NT2/D1 (cell line): ENCODE data around the gene CCDC60.

Experiments
- DNase-seq: peaks from one replicate; pipeline ENCODE4 v3.0.0-alpha.2; 2011; ENCODE audit warnings: low read depth, low spot score
- H3K27me3 ChIP-seq: 2 replicates; pipeline ENCODE4 v1.6.0; 2011; ENCODE audit warnings: mild to moderate bottlenecking; ENCODE audit not compliant: insufficient read length, insufficient read depth
- H3K36me3 ChIP-seq: 2 replicates; pipeline ENCODE4 v1.6.1; 2011; ENCODE audit warnings: mild to moderate bottlenecking, low read length, mixed read lengths; ENCODE audit not compliant: insufficient read depth, insufficient read length
- H3K4me1 ChIP-seq: 2 replicates; pipeline ENCODE4 v1.5.1; 2011; ENCODE audit not compliant: insufficient read depth, insufficient read length
- H3K4me3 ChIP-seq: 2 replicates; pipeline ENCODE4 v1.5.1; 2011; ENCODE audit warnings: low read depth; ENCODE audit not compliant: insufficient read length
- H3K9ac ChIP-seq: 2 replicates; pipeline ENCODE4 v1.6.0; 2011; ENCODE audit warnings: low read depth; ENCODE audit not compliant: insufficient read length
- H3K9me3 ChIP-seq: 2 replicates; pipeline ENCODE4 v1.5.1; 2011; ENCODE audit warnings: mild to moderate bottlenecking, low read length; ENCODE audit not compliant: insufficient read depth
- SUZ12 ChIP-seq: IDR thresholded peaks from 2 replicates; pipeline ENCODE4 v1.6.1; 2011; ENCODE audit not compliant: insufficient read length, insufficient read depth; ENCODE audit errors: extremely low read depth
- YY1 ChIP-seq: IDR thresholded peaks from 2 replicates; pipeline ENCODE4 v1.6.1; 2011; ENCODE audit not compliant: insufficient read length, insufficient read depth
- ZNF274 ChIP-seq: IDR thresholded peaks from 2 replicates; pipeline ENCODE4 v1.6.1; 2011; ENCODE audit warnings: mild to moderate bottlenecking, low read depth, low read length

Gene CCDC60

DNA sequence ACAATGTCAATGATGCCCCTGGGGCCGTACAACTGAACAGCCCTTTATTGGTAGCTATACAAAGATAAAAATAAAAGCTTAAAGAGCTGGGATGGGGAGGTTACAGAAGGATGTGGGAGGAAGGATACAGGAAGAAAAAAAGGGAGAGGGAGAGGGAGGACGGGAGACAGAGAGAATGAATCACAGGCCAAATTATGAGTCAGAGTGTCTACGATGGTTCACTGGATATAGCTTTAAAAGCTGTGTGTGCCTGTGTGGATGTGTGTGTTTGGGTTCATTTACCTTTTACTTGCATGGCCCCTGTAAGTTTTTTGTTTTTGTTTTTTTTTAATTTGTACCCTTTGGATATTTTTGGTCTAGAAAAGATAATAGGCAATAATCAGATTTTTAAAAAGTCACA is 111.9 kb downstream of the CCDC60 start:
- DNase-seq: no peak
- no peak overlapping the region for H3K4me3 ChIP-seq
- H3K36me3 ChIP-seq: no peaks in the 10 kb centered on the region
- no peak for TF ChIP-seq SUZ12
- no peak for TF ChIP-seq YY1
- no peak for TF ChIP-seq ZNF274
- H3K27me3 ChIP-seq: no peaks in the 10 kb centered on the region
- no peaks in the 10 kb centered on the region for H3K9me3 ChIP-seq
- H3K9ac ChIP-seq: no peak overlapping the region
- no peaks in the 10 kb centered on the region for H3K4me1 ChIP-seq

DNA sequence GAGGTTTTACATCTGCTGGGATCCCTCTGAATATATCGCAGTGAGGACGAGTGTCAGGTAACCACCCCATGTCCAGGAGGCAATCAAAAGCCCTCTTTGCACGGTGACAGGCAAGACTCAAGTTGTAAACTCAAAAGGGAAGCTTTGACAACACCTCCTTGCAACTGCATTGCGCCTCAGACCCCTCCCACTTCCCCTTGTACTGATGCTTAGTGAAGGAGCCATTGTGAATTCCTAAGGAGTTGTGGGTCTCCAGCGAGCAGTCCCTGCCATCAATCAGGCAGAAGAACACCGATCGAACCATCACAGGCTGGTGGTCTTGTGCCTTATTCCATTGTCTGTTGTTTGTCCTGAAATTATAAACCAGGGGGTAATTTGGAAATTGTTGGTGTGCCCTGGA is 112.6 kb downstream of the CCDC60 start:
- DNase-seq: no peak
- Histone ChIP-seq H3K4me1 (no peaks in the 10 kb centered on the region), H3K9me3 (no peaks in the 10 kb centered on the region), H3K36me3 (no peaks in the 10 kb centered on the region), H3K27me3 (no peaks in the 10 kb centered on the region), H3K4me3 (no peak overlapping the region), H3K9ac (no peak overlapping the region)
- TF ChIP-seq YY1 (no peak), SUZ12 (no peak), ZNF274 (no peak)

DNA sequence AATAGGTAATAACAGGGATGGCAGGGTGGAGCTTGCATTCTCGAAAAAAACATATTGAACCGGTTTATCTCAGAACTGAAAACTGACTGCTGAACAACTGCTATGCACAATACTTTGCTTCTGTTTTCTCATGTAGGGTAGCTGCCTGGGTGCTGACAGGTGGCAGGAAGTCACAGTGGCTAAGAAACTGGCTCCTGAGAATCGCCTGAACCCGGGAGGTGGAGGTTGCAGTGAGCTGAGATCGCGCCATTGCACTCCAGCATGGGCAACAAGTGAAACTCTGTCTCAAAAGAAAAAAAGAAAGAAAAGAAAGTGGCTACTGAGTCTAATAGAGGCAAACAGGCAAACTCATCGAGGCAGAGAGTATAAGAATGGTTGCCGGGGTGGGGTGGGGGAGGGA is 113.1 kb downstream of the CCDC60 start:
- Histone ChIP-seq H3K36me3 (no peaks in the 10 kb centered on the region), H3K4me3 (no peak overlapping the region), H3K27me3 (no peaks in the 10 kb centered on the region), H3K9me3 (no peaks in the 10 kb centered on the region), H3K4me1 (no peaks in the 10 kb centered on the region), H3K9ac (no peak overlapping the region)
- no peak for DNase-seq
- TF ChIP-seq SUZ12 (no peak), ZNF274 (no peak), YY1 (no peak)

DNA sequence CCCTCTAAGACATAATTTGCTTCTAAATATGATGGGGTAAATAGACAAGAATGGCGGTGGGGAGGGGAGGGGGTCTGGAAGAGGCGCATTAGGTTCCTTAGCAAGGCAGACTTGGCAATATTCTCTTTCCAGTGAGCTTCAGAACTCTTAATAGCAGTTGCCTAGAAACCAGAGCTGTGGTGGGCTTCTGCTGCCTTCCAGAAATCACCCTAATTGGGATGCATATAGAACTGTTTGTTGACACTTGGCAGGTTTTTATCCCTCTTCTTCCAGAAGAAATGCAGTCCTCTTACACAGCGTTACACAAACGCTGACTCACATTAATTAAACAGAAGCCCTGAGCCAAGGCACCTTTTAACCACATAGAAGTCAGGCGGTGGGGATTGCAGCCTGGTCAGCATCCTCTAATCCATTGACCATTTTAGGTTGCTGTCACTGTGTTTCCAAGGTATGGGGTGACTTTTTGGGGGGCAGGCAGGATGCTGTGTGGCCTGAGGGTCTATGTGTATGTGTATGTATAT is 114.1 kb downstream of the CCDC60 start:
- no peaks in the 10 kb centered on the region for H3K36me3 ChIP-seq
- H3K27me3 ChIP-seq: no peaks in the 10 kb centered on the region
- no peak overlapping the region for H3K4me3 ChIP-seq
- no peak overlapping the region for H3K9ac ChIP-seq
- no peaks in the 10 kb centered on the region for H3K9me3 ChIP-seq
- TF ChIP-seq YY1: no peak
- no peak for TF ChIP-seq ZNF274
- no peak for TF ChIP-seq SUZ12
- no peaks in the 10 kb centered on the region for H3K4me1 ChIP-seq
- DNase-seq: no peak

DNA sequence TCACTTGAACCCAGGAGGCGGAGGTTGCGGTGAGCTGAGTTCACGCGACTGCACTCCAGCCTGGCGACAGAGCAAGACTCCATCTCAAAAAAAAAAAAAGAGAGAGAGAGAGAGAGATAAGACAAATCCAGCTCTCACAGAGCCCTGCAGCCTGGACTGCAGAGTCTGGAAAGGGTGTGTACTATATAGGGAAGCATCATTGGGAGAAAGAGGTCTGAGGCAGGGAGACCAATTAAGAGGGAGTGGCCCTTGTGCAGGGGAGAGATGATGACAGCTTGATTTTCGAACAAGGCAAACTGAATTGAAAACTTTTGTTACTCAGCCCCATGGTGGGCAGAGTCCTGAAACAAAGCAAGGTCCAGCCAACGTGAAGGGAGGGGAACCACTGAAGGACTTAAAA is 116.2 kb downstream of the CCDC60 start:
- no peaks in the 10 kb centered on the region for H3K36me3 ChIP-seq
- DNase-seq: no peak
- TF ChIP-seq SUZ12 (no peak), YY1 (no peak), ZNF274 (no peak)
- H3K4me1 ChIP-seq: no peaks in the 10 kb centered on the region
- H3K27me3 ChIP-seq: no peaks in the 10 kb centered on the region
- H3K9me3 ChIP-seq: no peaks in the 10 kb centered on the region
- no peak overlapping the region for H3K9ac ChIP-seq
- no peak overlapping the region for H3K4me3 ChIP-seq

DNA sequence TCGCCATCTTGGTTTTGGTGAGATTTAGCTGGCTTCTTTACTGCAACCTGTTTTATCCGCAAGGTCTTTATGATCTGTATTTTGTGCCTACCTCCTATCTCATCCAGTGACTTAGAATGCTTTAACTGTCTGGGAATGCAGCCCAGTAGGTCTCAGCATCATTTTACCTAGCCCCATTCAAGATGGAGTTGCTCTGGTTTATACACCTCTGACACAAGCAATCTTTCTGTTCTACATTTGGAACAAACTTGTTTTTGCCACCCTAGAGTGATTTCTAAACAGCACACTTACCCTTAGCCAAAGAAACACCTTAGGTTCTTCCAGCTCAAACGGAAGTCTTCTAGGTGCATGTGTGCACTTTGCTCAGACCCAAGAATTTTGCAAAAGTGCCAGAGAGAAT is 122.3 kb downstream of the CCDC60 start:
- DNase-seq: no peak
- Histone ChIP-seq H3K27me3 (no peaks in the 10 kb centered on the region), H3K36me3 (no peaks in the 10 kb centered on the region), H3K9me3 (peaks cover 14% of the 10 kb centered on the region), H3K9ac (no peak overlapping the region), H3K4me3 (no peak overlapping the region), H3K4me1 (no peaks in the 10 kb centered on the region)
- TF ChIP-seq YY1 (no peak), ZNF274 (no peak), SUZ12 (no peak)

DNA sequence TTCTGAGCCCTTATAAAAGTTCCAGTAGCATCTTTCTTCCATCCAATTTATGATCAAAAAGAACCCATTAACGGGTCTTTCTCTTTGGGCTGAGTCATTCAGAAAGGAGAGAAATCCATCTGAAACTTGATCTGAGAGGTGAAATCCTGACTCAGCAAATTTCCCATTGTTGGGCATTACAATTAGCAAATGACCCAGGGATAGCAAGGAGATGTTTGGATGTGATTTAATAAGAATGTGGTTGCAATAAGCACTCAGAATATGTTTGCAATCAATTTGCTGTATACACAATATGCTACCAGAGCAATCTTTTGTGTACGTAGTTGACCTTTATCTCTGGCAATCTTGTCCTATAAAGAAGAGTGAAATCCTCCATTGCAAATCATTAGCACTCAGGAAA is 122.7 kb downstream of the CCDC60 start:
- Histone ChIP-seq H3K9ac (no peak overlapping the region), H3K4me1 (no peaks in the 10 kb centered on the region), H3K36me3 (no peaks in the 10 kb centered on the region), H3K27me3 (no peaks in the 10 kb centered on the region), H3K4me3 (no peak overlapping the region), H3K9me3 (peaks cover 14% of the 10 kb centered on the region)
- DNase-seq: peak; percentile 6
- TF ChIP-seq SUZ12: no peak
- no peak for TF ChIP-seq YY1
- TF ChIP-seq ZNF274: no peak
